Caco-2 (cell line): ENCODE results near the gene ZNF296. TPM values are rescaled to one million over a fixed set of nuclear protein-coding genes. Genes with fewer than 3 reads are reported as not detected.

ENCODE experiments used
- BruUV-seq: library from RNA; stranded (reverse); fragments of 400-500 nt; replicated peaks from 2 replicates; lab custom pipeline; 2021; lab: Mats Ljungman, UMichigan
- CTCF ChIA-PET: fragments of 300-600 bp; sonication (Branson Sonifier 250); formaldehyde crosslinking; loops from one replicate; lab custom pipeline; 2022; ENCODE audit warnings: antibody characterized with exemption; lab: Charles Lee
- POLR2A ChIA-PET: fragments of 300-600 bp; sonication (Branson Sonifier 250); formaldehyde crosslinking; loops from one replicate; lab custom pipeline; 2022; ENCODE audit warnings: antibody characterized with exemption; lab: Charles Lee
- DNase-seq, 2 experiments: peaks; one replicate each; pipeline versions ENCODE4 v3.0.0 to v3.0.0-alpha.2; 2020 to 2022
- H3K27me3 ChIP-seq: replicated peaks from 2 replicates; pipeline ENCODE4 v1.6.0; 2011; ENCODE audit warnings: low read length; ENCODE audit not compliant: control insufficient read depth, insufficient read depth
- H3K36me3 ChIP-seq: 2 replicates; pipeline ENCODE4 v1.5.1; 2011; ENCODE audit warnings: low read length; ENCODE audit not compliant: control insufficient read depth, insufficient read depth
- H3K4me1 ChIP-seq: fragments of 250-450 bp; sonication (Bioruptor Pico); 2 replicates; pipeline ENCODE4 v1.5.1; 2020; ENCODE audit warnings: mild to moderate bottlenecking
- H3K4me3 ChIP-seq: 2 replicates; pipeline ENCODE4 v1.5.1; 2011; ENCODE audit warnings: low read depth, mild to moderate bottlenecking, control low read depth, low read length
- H3K9me3 ChIP-seq: fragments of 250-450 bp; sonication (Bioruptor Pico); 2 replicates; pipeline ENCODE4 v1.5.1; 2020; ENCODE audit warnings: mild to moderate bottlenecking, moderate library complexity
- H3K27ac Mint-ChIP-seq: one replicate; pipeline ENCODE4 v1.8.0; 2022; ENCODE audit warnings: mixed read lengths; ENCODE audit not compliant: unreplicated experiment
- H3K27me3 Mint-ChIP-seq: one replicate; pipeline ENCODE4 v1.8.0; 2022; ENCODE audit warnings: mixed read lengths; ENCODE audit not compliant: insufficient read depth, unreplicated experiment
- H3K36me3 Mint-ChIP-seq: one replicate; pipeline ENCODE4 v1.8.0; 2022; ENCODE audit warnings: mild to moderate bottlenecking, mixed read lengths; ENCODE audit not compliant: insufficient read depth, unreplicated experiment
- H3K4me1 Mint-ChIP-seq: one replicate; pipeline ENCODE4 v1.8.0; 2022; ENCODE audit warnings: low read depth, mixed read lengths; ENCODE audit not compliant: unreplicated experiment
- H3K4me3 Mint-ChIP-seq: one replicate; pipeline ENCODE4 v1.8.0; 2022; ENCODE audit warnings: mild to moderate bottlenecking, moderate library complexity, mixed read lengths; ENCODE audit not compliant: unreplicated experiment
- H3K9me3 Mint-ChIP-seq: one replicate; pipeline ENCODE4 v1.8.0; 2022; ENCODE audit warnings: mixed read lengths; ENCODE audit not compliant: unreplicated experiment
- CTCF ChIP-seq, 2 experiments: fragments of 200-600 bp in 1 of 2; IDR thresholded peaks; 1 replicate in 1 of 2; 2 replicates in 1 of 2; pipeline versions ENCODE4 v1.5.1 to v1.8.0; 2011 to 2022; ENCODE audit warnings: antibody characterized with exemption in 1 of 2, control low read depth in 1 of 2, inconsistent platforms in 1 of 2, low read depth in 1 of 2, low read length in 1 of 2, mild to moderate bottlenecking in 1 of 2, moderate library complexity in 1 of 2; ENCODE audit not compliant: insufficient read depth in 1 of 2, severe bottlenecking in 1 of 2, unreplicated experiment in 1 of 2
- intact Hi-C: fragments of 100-400 bp; cut with micrococcal nuclease; formaldehyde crosslinking; loops from one replicate; pipeline ENCODE4 v1.10.0; 2022; ENCODE audit not compliant: unreplicated experiment
- total RNA-seq: library from RNA; stranded (reverse); gene quantifications from 2 replicates; pipeline ENCODE4 v1.2.3, GENCODE V29; 2022

ZNF296 gene
- total RNA-seq, 1 experiment from 2014 or later = 9.4 TPM

GRCh38 chr19:45059258-45059965 lies 16.9 kb downstream of the ZNF296 start:
- CTCF ChIA-PET = interaction anchor here (0.5 to 1.9 kb wide), 24 partner anchors 8 to 336 kb away, joined by 3 to 26 read pairs (median 3); partner anchors contain the start of genes BLOC1S3, CLASRP and TRAPPC6A
- peak; percentile 82 to 89 for DNase-seq
- no peak overlapping the region for H3K4me3 ChIP-seq
- H3K4me1 ChIP-seq = no peaks in the 10 kb centered on the region
- peaks cover 8% of the 10 kb centered on the region for H3K4me1 Mint-ChIP-seq
- TF ChIP-seq CTCF (IDR thresholded peaks at IDR 0.05; ENCODE audit: insufficient read depth in 1 of 2, low read depth in 1 of 2, low read length in 1 of 2, severe bottlenecking in 1 of 2, unreplicated experiment in 1 of 2) = peak; percentile 90 to 95
- H3K9me3 Mint-ChIP-seq = no peaks in the 10 kb centered on the region
- H3K27ac Mint-ChIP-seq = no peak overlapping the region
- no peak overlapping the region for H3K4me3 Mint-ChIP-seq
- POLR2A ChIA-PET = interaction anchor here (1.3 kb wide), 1 partner anchor 32 kb away, joined by 5 read pairs; no protein-coding TSS in a partner anchor
- H3K27me3 Mint-ChIP-seq = no peaks in the 10 kb centered on the region
- H3K36me3 Mint-ChIP-seq = peaks cover 82% of the 10 kb centered on the region
- intact Hi-C loops = loop anchor here (1.0 to 2.0 kb wide), 4 partner anchors 15 to 104 kb away; partner anchors contain the start of gene CLPTM1
- H3K36me3 ChIP-seq = peaks cover 13% of the 10 kb centered on the region
- BruUV-seq = no TSS peak
- no peaks in the 10 kb centered on the region for H3K27me3 ChIP-seq
- no peaks in the 10 kb centered on the region for H3K9me3 ChIP-seq

- Mint-ChIP-seq H3K4me3 (no peak overlapping the region), H3K9me3 (no peaks in the 10 kb centered on the region), H3K36me3 (peaks cover 83% of the 10 kb centered on the region), H3K27me3 (no peaks in the 10 kb centered on the region), H3K4me1 (peaks cover 8% of the 10 kb centered on the region), H3K27ac (no peak overlapping the region)
- no peaks in the 10 kb centered on the region for H3K27me3 ChIP-seq
- BruUV-seq = no TSS peak
- no peak for TF ChIP-seq CTCF (IDR thresholded peaks at IDR 0.05; ENCODE audit: insufficient read depth in 1 of 2, low read depth in 1 of 2, low read length in 1 of 2, severe bottlenecking in 1 of 2, unreplicated experiment in 1 of 2)
- no peaks in the 10 kb centered on the region for H3K9me3 ChIP-seq
- ChIA-PET POLR2A (no interaction called here), CTCF (interaction anchor here (0.7 to 1.9 kb wide), 9 partner anchors 8 to 120 kb away, joined by 3 to 26 read pairs (median 6); partner anchors contain the start of genes BLOC1S3, CLASRP and TRAPPC6A)
- H3K36me3 ChIP-seq = peaks cover 13% of the 10 kb centered on the region
- intact Hi-C loops = loop anchor here (1.0 to 2.0 kb wide), 4 partner anchors 14 to 103 kb away; partner anchors contain the start of gene CLPTM1
- DNase-seq = no peak
- no peak overlapping the region for H3K4me3 ChIP-seq
- H3K4me1 ChIP-seq = no peaks in the 10 kb centered on the region
These were observed 17.6 kb downstream of the ZNF296 start for GRCh38 chr19:45058622-45059159.

- H3K27ac Mint-ChIP-seq = no peak overlapping the region
- Histone ChIP-seq H3K4me3 (no peak overlapping the region), H3K36me3 (peaks cover 15% of the 10 kb centered on the region), H3K27me3 (no peaks in the 10 kb centered on the region), H3K9me3 (no peaks in the 10 kb centered on the region), H3K4me1 (no peaks in the 10 kb centered on the region)
- no peak overlapping the region for H3K4me3 Mint-ChIP-seq
- intact Hi-C loops = no loop called here
- H3K36me3 Mint-ChIP-seq = peaks cover 81% of the 10 kb centered on the region
- CTCF ChIA-PET = interaction anchor here (0.6 to 1.3 kb wide), 3 partner anchors 12 to 57 kb away, joined by 3 to 4 read pairs (median 4); no protein-coding TSS in a partner anchor
- POLR2A ChIA-PET = interaction anchor here (0.5 to 1.4 kb wide), 2 partner anchors 12 to 147 kb away, joined by 4 to 11 read pairs; no protein-coding TSS in a partner anchor
- no peaks in the 10 kb centered on the region for H3K27me3 Mint-ChIP-seq
- no peak for TF ChIP-seq CTCF (IDR thresholded peaks at IDR 0.05; ENCODE audit: insufficient read depth in 1 of 2, low read depth in 1 of 2, low read length in 1 of 2, severe bottlenecking in 1 of 2, unreplicated experiment in 1 of 2)
- no peaks in the 10 kb centered on the region for H3K9me3 Mint-ChIP-seq
- no TSS peak for BruUV-seq
- peaks cover 8% of the 10 kb centered on the region for H3K4me1 Mint-ChIP-seq
- no peak for DNase-seq
These were observed 18.8 kb downstream of the ZNF296 start for GRCh38 chr19:45057444-45057843.
